K562 (cell line): ENCODE data around the gene LGI4. TPM values are rescaled to one million over a fixed set of nuclear protein-coding genes. Genes with fewer than 3 reads are reported as not detected.

Experiments
- ATAC-seq: fragments of 200-7000 bp; cut with Tn5 transposase; 3 replicates; pipeline ENCODE4 v1.9.1; 2020; ENCODE audit warnings: moderate library complexity
- BruUV-seq: library from RNA; stranded (reverse); fragments of 400-500 nt; replicated peaks from 2 replicates; lab custom pipeline; 2021; lab: Mats Ljungman, UMichigan
- CTCF ChIA-PET: fragments of 300-600 bp; formaldehyde crosslinking; extraction: SDS; loops from one replicate; lab custom pipeline; 2021; ENCODE audit warnings: low intra/inter-chr PET ratio; lab: Yijun Ruan, JAX
- POLR2A ChIA-PET: fragments of 300-600, 350-650 bp; sonication (Branson Sonifier 250); formaldehyde crosslinking; extraction: SDS; loops from one replicate; lab custom pipeline; 2021; ENCODE audit warnings: antibody characterized with exemption, inconsistent platforms; lab: Yijun Ruan, JAX
- DNase-seq, 4 experiments: peaks; one replicate each; pipeline versions ENCODE4 v3.0.0 to v3.0.0-alpha.2; 2011 to 2018; ENCODE audit warnings: low spot score in 3 of 4, mixed read lengths in 3 of 4; ENCODE audit errors: extremely low read depth in 1 of 4
- FAIRE-seq: peaks from 2 replicates; lab custom pipeline; 2011; peaks lifted over from hg19 to GRCh38; lab: Jason Lieb, UNC
- H2AFZ ChIP-seq: 2 replicates; pipeline ENCODE4 v1.6.0; 2011; ENCODE audit warnings: low read depth, low read length, control low read depth, inconsistent platforms
- H3K27ac ChIP-seq: fragments of 200-600 bp; 3 replicates; pipeline ENCODE4 v1.8.0; 2011; ENCODE audit warnings: low read depth, mild to moderate bottlenecking, control low read depth, inconsistent platforms, low read length, moderate library complexity, mixed read lengths; ENCODE audit errors: extremely low read depth
- H3K27me3 ChIP-seq, 2 experiments: fragments of 300-600 bp in 1 of 2; 2 replicates in 1 of 2; 3 replicates in 1 of 2; pipeline versions ENCODE4 v1.6.0 to v1.8.0; 2011; ENCODE audit warnings: inconsistent platforms in 2 of 2, low read length in 2 of 2, mild to moderate bottlenecking in 1 of 2, mixed read lengths in 1 of 2, moderate library complexity in 1 of 2; ENCODE audit not compliant: control insufficient read depth in 2 of 2, insufficient read depth in 2 of 2
- H3K36me3 ChIP-seq: fragments of 300-600 bp; 3 replicates; pipeline ENCODE4 v1.8.0; 2011; ENCODE audit warnings: mild to moderate bottlenecking, low read length, inconsistent platforms; ENCODE audit not compliant: control insufficient read depth, insufficient read depth
- H3K4me1 ChIP-seq, 2 experiments: fragments of 200-600 bp in 1 of 2; replicated peaks in 1 of 2; 2 replicates in 1 of 2; 3 replicates in 1 of 2; pipeline versions ENCODE4 v1.5.1 to v1.8.0; 2011; ENCODE audit warnings: inconsistent platforms in 2 of 2, low read length in 2 of 2, mild to moderate bottlenecking in 1 of 2, mixed read lengths in 1 of 2, moderate library complexity in 1 of 2; ENCODE audit not compliant: control insufficient read depth in 2 of 2, insufficient read depth in 2 of 2
- H3K4me2 ChIP-seq: 2 replicates; pipeline ENCODE4 v1.6.1; 2011; ENCODE audit warnings: low read length, control low read depth, inconsistent platforms, mixed read lengths; ENCODE audit not compliant: insufficient read depth
- H3K4me3 ChIP-seq: fragments of 200-600 bp; sonication (generic), shearing (Covaris generic); 2 replicates; pipeline ENCODE4 v1.5.1; 2016; ENCODE audit warnings: control low read depth, inconsistent platforms
- H3K79me2 ChIP-seq: fragments of 200-600 bp; 3 replicates; pipeline ENCODE4 v1.8.0; 2011; ENCODE audit warnings: low read length, inconsistent platforms; ENCODE audit not compliant: control insufficient read depth, insufficient read depth
- H3K9ac ChIP-seq, 2 experiments: 2 replicates each; pipeline versions ENCODE4 v1.6.0 to v1.6.1; 2011; ENCODE audit warnings: low read depth in 2 of 2, low read length in 2 of 2, control low read depth in 1 of 2, inconsistent platforms in 1 of 2, mild to moderate bottlenecking in 1 of 2, mixed read lengths in 1 of 2; ENCODE audit not compliant: insufficient read depth in 1 of 2
- H3K9me1 ChIP-seq: one replicate; pipeline ENCODE4 v1.6.0; 2011; ENCODE audit warnings: inconsistent platforms, mild to moderate bottlenecking, low read length, moderate library complexity; ENCODE audit not compliant: control insufficient read depth, insufficient read depth
- H3K9me3 ChIP-seq: replicated peaks from 2 replicates; pipeline ENCODE4 v1.5.1; 2011; ENCODE audit warnings: low read depth, low read length, inconsistent platforms; ENCODE audit not compliant: control insufficient read depth, insufficient read depth
- H4K20me1 ChIP-seq: replicated peaks from 2 replicates; pipeline ENCODE4 v1.6.1; 2011; ENCODE audit warnings: low read length, inconsistent platforms, mixed read lengths; ENCODE audit not compliant: control insufficient read depth, insufficient read depth
- L3MBTL2 ChIP-seq: fragments of 450-650 bp; IDR thresholded peaks from 2 replicates; pipeline ENCODE4 v1.6.1; 2016; ENCODE audit warnings: mild to moderate bottlenecking, moderate library complexity
- ZFP1 ChIP-seq: fragments of 450-650 bp; formaldehyde crosslinking; IDR thresholded peaks from 2 replicates; pipeline ENCODE4 v1.4.0; 2020; ENCODE audit warnings: mild to moderate bottlenecking, mixed read lengths
- in situ Hi-C: fragments of 300-500 bp; cut with MboI; formaldehyde crosslinking; loops from 4 replicates; pipeline ENCODE4 v1.15.0; 2018; ENCODE audit warnings: inconsistent platforms, mixed read lengths
- intact Hi-C: fragments of 100-400 bp; cut with micrococcal nuclease; formaldehyde crosslinking; loops from 2 replicates; pipeline ENCODE4 v1.14.2; 2022
- polyA plus RNA-seq, 8 experiments: library from polyadenylated mRNA; depleted of rRNA in 4 of 8; stranded (reverse) in 5 of 8; unstranded in 3 of 8; fragments of >200 nt; fragmentation: Nextera tagmentation in 2 of 8; fragmentation: Illumina TruSeq in 1 of 8; extraction: Ambion mirVana in 2 of 8; extraction: Trizol in 1 of 8; gene quantifications; 2 replicates each; pipeline versions ENCODE4 v1.2.1 to v1.2.3, GENCODE V29; 2011 to 2014; ENCODE audit warnings: inconsistent platforms in 1 of 8, missing spikeins in 1 of 8
- total RNA-seq, 7 experiments: library from RNA; depleted of rRNA in 6 of 7; stranded (reverse); fragments of >200 nt in 6 of 7; fragmentation: Illumina TruSeq in 2 of 7; extraction: Trizol in 2 of 7; gene quantifications; 2 replicates each; pipeline versions ENCODE4 v1.2.1 to v1.2.3, GENCODE V29; 2011 to 2021; ENCODE audit warnings: low replicate concordance in 1 of 7
- TF ChIP-seq, protein P1 (sequence below): sonication (generic); formaldehyde crosslinking; IDR thresholded peaks from 2 replicates; pipeline ENCODE4 v1.5.0; 2020; ENCODE audit warnings: missing genetic modification reagents
- TF ChIP-seq, protein P2 (sequence below): fragments of 450-650 bp; IDR thresholded peaks from 2 replicates; pipeline ENCODE4 v1.6.1; 2016; ENCODE audit warnings: mild to moderate bottlenecking, moderate library complexity

The LGI4 gene
- total and polyA plus RNA-seq, 9 of the 15 experiments (the other 6 are each of a cell fraction or from before 2014, with no cell fraction given): 0.14 to 0.30 (median 0.24) TPM; not detected in 4

DNA sequence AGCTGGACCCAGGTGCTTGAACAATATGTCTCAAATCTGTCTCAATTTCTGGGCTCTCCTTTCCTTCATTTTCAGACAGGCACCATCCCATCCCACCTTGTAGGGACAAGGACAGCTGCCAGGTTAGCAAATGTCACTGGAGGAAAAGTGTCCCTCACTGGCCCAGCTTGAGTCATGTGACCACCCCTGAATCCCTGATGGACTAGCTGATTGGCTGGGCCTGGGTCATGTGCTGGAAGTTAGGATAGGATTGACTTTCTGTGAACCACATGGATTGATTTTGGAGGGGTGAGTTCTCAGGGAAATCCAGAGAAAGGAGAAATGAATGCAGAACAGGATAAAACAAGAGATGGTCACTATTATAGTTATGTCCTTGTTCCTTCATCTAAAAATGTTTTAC is 47.5 kb downstream of the LGI4 start:
- Histone ChIP-seq H3K9me3 (no peaks in the 10 kb centered on the region), H3K4me2 (no peak overlapping the region), H3K4me3 (no peak overlapping the region), H3K4me1 (peaks cover 3 to 30% of the 10 kb centered on the region in 2 experiments; a peak in 4 of 5 replicates), H3K79me2 (no peaks in the 10 kb centered on the region), H4K20me1 (no peaks in the 10 kb centered on the region), H3K36me3 (no peaks in the 10 kb centered on the region), H3K27ac (no peak overlapping the region), H3K9ac (no peak overlapping the region), H3K27me3 (peaks cover 0 to 4% of the 10 kb centered on the region in 2 experiments; a peak in 1 of 5 replicates), H2AFZ (no peak overlapping the region), H3K9me1 (no peaks in the 10 kb centered on the region)
- CTCF ChIA-PET: interaction anchor here (0.7 kb wide), 1 partner anchor 21 kb away, joined by 4 read pairs; no protein-coding TSS in a partner anchor
- peak in 3 of 4 experiments; percentile 65 to 84 (median 79) for DNase-seq
- BruUV-seq: no TSS peak
- in situ Hi-C loops (no loop called here), intact Hi-C loops (no loop called here)
- peak; percentile 60 for FAIRE-seq
- POLR2A ChIA-PET: interaction anchor here (0.6 kb wide), 1 partner anchor 309 kb away, joined by 3 read pairs; no protein-coding TSS in a partner anchor
- peak; percentile 49; the same call in 2 of the 3 replicates for ATAC-seq
- TF ChIP-seq, protein P1, sequence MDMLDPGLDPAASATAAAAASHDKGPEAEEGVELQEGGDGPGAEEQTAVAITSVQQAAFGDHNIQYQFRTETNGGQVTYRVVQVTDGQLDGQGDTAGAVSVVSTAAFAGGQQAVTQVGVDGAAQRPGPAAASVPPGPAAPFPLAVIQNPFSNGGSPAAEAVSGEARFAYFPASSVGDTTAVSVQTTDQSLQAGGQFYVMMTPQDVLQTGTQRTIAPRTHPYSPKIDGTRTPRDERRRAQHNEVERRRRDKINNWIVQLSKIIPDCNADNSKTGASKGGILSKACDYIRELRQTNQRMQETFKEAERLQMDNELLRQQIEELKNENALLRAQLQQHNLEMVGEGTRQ: peak; percentile 94
- TF ChIP-seq ZFP1: no peak
- TF ChIP-seq, protein P2, sequence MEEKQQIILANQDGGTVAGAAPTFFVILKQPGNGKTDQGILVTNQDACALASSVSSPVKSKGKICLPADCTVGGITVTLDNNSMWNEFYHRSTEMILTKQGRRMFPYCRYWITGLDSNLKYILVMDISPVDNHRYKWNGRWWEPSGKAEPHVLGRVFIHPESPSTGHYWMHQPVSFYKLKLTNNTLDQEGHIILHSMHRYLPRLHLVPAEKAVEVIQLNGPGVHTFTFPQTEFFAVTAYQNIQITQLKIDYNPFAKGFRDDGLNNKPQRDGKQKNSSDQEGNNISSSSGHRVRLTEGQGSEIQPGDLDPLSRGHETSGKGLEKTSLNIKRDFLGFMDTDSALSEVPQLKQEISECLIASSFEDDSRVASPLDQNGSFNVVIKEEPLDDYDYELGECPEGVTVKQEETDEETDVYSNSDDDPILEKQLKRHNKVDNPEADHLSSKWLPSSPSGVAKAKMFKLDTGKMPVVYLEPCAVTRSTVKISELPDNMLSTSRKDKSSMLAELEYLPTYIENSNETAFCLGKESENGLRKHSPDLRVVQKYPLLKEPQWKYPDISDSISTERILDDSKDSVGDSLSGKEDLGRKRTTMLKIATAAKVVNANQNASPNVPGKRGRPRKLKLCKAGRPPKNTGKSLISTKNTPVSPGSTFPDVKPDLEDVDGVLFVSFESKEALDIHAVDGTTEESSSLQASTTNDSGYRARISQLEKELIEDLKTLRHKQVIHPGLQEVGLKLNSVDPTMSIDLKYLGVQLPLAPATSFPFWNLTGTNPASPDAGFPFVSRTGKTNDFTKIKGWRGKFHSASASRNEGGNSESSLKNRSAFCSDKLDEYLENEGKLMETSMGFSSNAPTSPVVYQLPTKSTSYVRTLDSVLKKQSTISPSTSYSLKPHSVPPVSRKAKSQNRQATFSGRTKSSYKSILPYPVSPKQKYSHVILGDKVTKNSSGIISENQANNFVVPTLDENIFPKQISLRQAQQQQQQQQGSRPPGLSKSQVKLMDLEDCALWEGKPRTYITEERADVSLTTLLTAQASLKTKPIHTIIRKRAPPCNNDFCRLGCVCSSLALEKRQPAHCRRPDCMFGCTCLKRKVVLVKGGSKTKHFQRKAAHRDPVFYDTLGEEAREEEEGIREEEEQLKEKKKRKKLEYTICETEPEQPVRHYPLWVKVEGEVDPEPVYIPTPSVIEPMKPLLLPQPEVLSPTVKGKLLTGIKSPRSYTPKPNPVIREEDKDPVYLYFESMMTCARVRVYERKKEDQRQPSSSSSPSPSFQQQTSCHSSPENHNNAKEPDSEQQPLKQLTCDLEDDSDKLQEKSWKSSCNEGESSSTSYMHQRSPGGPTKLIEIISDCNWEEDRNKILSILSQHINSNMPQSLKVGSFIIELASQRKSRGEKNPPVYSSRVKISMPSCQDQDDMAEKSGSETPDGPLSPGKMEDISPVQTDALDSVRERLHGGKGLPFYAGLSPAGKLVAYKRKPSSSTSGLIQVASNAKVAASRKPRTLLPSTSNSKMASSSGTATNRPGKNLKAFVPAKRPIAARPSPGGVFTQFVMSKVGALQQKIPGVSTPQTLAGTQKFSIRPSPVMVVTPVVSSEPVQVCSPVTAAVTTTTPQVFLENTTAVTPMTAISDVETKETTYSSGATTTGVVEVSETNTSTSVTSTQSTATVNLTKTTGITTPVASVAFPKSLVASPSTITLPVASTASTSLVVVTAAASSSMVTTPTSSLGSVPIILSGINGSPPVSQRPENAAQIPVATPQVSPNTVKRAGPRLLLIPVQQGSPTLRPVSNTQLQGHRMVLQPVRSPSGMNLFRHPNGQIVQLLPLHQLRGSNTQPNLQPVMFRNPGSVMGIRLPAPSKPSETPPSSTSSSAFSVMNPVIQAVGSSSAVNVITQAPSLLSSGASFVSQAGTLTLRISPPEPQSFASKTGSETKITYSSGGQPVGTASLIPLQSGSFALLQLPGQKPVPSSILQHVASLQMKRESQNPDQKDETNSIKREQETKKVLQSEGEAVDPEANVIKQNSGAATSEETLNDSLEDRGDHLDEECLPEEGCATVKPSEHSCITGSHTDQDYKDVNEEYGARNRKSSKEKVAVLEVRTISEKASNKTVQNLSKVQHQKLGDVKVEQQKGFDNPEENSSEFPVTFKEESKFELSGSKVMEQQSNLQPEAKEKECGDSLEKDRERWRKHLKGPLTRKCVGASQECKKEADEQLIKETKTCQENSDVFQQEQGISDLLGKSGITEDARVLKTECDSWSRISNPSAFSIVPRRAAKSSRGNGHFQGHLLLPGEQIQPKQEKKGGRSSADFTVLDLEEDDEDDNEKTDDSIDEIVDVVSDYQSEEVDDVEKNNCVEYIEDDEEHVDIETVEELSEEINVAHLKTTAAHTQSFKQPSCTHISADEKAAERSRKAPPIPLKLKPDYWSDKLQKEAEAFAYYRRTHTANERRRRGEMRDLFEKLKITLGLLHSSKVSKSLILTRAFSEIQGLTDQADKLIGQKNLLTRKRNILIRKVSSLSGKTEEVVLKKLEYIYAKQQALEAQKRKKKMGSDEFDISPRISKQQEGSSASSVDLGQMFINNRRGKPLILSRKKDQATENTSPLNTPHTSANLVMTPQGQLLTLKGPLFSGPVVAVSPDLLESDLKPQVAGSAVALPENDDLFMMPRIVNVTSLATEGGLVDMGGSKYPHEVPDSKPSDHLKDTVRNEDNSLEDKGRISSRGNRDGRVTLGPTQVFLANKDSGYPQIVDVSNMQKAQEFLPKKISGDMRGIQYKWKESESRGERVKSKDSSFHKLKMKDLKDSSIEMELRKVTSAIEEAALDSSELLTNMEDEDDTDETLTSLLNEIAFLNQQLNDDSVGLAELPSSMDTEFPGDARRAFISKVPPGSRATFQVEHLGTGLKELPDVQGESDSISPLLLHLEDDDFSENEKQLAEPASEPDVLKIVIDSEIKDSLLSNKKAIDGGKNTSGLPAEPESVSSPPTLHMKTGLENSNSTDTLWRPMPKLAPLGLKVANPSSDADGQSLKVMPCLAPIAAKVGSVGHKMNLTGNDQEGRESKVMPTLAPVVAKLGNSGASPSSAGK: no peak
- TF ChIP-seq L3MBTL2: peak; percentile 35; the same call in 1 of the 2 replicates
